ENCODE data around the gene OTOP3.

Gene OTOP3

GRCh38 chr17:74916851-74917199 is 18.9 kb upstream of the OTOP3 start:
- DNase-seq (ENCODE audit: low read depth) = no peak

- no peak for DNase-seq (ENCODE audit: low read depth)
Measured at GRCh38 chr17:74917430-74917829, 18.3 kb upstream of the OTOP3 start.

DNA sequence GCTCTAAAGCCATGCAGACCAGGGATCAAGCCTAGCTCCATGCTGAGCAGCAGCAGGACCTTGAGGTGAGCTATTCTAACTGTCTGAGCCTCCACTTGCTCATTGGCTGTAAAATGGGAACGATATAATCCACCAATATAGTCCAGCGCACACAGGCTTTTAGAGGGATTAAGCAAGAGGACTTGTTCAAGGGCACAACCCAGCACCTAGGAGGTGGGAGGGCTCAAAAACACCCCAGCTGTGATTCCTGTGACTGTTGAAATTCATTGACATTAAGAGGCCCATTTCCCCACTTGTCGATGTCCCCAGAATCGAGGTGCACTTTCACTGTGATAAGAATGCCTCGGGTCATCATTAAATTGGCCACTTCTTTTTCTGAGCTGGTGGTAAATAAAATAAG is 16.8 kb upstream of the OTOP3 start:
- DNase-seq (ENCODE audit: low read depth) = no peak

DNA sequence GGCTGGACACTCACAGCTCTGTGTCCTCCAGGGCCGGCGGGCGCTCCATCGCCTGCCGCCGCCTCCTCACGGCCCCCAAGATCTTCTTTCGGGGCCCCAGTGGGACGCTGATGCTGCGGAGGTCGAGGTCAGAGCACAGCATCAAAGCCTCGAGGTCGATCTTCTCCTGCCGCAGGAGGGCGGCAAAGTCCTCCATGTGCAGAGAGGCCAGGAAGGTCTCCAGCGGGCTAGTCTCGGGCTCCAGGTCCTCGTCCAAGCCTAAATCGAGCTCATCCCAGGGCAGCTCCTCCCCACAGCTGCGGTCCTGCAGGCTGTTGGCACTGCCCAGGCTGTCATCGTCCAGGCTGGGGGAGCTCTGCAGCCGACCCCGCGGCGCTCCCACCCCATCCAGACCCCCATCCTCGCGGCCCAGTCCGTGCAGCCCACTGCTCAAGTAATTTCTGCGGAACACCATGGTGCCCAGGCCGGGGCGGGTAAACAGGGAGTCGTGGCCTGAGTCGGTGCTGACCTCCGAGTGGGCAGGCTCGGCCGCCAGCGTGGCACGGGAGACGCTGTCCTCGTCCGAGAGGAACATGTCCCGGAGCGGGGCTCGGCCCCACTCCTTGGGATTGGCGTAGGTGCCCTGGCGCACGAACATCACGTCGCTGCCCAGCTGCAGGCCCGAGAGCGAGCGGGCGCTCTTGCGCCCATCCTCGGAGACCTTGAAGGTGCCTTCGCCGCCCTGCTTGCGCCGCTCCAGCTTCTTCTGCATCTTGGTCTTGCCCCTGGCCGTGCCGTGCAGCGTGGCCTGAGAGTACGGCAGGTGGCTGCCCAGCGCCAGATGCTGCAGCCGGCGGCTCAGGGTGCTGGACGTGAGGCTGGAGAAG is 16.0 kb upstream of the OTOP3 start:
- DNase-seq (ENCODE audit: low read depth) = no peak

GRCh38 chr17:74920306-74920620 is 15.4 kb upstream of the OTOP3 start:
- no peak for DNase-seq (ENCODE audit: low read depth)

DNA sequence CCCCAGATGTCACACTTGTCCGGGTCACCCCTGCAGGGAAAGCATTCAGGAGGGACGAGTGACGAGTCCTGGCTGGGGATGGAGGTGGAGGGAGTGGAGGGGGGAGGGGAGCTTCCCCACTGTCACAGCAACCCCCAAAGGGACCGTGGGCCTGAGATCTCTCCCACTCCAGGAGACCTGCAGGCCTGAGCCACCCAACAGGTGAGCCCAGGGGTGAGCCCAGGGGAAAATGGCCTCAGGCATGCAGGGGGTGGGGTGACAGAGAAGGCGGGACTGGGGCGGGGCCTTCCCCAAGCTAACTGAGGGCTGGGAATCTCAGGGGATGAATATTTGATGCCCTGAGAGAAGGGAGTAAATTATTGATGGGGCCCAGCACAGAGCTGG is 15.1 kb upstream of the OTOP3 start:
- no peak for DNase-seq (ENCODE audit: low read depth)

- no peak for DNase-seq (ENCODE audit: low read depth)
Measured at GRCh38 chr17:74921026-74921681, 14.5 kb upstream of the OTOP3 start.

GRCh38 chr17:74921769-74922168 is 13.9 kb upstream of the OTOP3 start:
- no peak for DNase-seq (ENCODE audit: low read depth)

GRCh38 chr17:74922172-74922571 is 13.5 kb upstream of the OTOP3 start:
- DNase-seq (ENCODE audit: low read depth) = no peak

GRCh38 chr17:74922694-74923537 is 12.8 kb upstream of the OTOP3 start, which contains the start of gene USH1G:
Gene USH1G, minus strand, starts transcription at chr17:74923255. Its CDS starts 182 bp downstream, at chr17:74923073.
- DNase-seq (ENCODE audit: low read depth) = no peak

GRCh38 chr17:74923538-74924249 is 12.0 kb upstream of the OTOP3 start:
- DNase-seq (ENCODE audit: low read depth) = peak; percentile 66

DNA sequence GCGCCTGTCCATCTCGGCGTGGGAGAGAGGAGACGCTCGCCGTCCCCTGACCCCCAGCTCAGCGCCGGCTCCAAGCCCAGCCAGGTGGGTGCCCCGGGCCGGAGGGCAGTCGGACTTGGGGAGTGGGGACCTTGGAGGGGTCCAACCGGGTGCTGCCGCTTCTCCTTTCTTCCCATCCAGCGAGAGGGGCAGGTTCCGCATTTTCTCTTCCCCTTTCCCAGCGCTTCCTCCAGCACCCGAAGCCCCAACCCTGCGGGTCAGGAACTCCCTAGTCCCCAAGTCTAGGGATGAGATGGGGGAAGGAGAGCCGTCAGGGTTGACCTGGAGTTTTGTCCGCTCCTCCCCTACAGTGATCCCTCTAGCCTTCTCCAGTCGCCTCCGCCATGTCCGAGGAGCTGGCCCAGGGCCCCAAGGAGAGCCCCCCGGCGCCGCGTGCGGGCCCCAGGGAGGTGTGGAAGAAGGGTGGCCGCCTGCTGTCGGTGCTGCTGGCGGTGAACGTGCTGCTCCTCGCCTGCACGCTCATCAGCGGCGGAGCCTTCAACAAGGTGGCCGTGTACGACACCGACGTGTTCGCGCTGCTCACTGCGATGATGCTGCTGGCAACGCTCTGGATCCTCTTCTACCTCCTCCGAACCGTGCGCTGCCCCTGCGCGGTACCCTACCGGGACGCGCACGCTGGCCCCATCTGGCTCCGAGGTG is 11.3 kb upstream of the OTOP3 start, which contains the start of gene OTOP2:
TSS of gene OTOP2 (plus strand) at position 24 of the 699 bp plus-strand sequence. CDS start at position 384, 360 bp downstream.
- no peak for DNase-seq (ENCODE audit: low read depth)

DNA sequence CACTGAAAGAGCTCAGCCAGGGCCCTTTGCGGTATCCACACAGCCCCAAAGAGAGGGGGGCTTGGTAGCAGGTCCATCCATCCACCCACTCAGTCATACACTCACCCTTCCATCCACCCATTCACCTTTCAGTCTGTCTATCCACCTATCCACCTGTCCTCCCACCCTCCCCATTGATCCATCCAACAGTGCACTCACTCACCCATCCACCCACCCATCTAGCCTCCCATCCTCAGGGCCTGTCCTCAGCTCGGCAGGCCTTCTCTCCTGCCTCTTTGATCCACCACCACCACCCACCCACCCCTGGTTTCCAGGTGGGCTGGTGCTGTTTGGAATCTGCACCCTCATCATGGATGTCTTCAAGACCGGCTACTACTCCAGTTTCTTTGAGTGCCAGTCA is 10.5 kb upstream of the OTOP3 start:
- no peak for DNase-seq (ENCODE audit: low read depth)

DNA sequence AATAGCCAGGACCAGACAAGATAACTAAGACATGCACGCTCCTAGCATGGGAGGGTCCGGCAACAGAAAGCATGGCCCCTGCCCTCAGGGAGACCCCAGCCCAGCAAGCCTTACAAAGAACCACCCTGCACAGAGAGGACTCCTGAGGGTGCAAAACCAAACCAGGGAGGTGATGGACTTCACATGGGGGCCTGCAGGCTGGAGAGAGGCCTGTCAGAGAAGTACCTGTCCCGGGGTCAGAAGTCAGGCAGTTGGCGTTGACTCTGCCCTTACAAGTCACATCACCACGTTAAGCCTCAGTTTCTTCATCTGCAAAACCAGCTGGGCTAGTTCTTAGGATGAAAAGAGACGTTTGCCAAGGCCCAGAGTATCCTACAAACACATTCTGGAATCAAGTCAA is 6.9 kb upstream of the OTOP3 start:
- DNase-seq (ENCODE audit: low read depth) = no peak

DNA sequence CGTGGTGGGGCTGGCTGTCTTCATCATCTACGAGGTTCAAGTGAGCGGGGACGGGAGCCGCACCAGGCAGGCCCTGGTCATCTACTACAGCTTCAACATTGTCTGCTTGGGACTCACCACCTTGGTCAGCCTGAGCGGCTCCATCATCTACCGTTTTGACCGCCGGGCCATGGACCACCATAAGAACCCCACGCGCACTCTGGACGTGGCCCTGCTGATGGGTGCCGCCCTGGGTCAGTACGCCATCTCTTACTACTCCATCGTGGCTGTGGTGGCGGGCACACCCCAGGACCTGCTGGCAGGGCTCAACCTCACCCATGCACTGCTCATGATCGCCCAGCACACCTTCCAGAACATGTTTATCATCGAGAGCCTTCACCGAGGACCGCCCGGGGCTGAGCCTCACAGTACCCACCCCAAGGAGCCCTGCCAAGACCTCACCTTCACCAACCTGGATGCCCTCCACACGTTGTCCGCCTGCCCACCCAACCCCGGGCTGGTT is 5.1 kb upstream of the OTOP3 start:
- DNase-seq (ENCODE audit: low read depth) = no peak

- no peak for DNase-seq (ENCODE audit: low read depth)
Measured at GRCh38 chr17:74935048-74935447, 650 bp upstream of the OTOP3 start.

GRCh38 chr17:74936470-74936799 is 737 bp downstream of the OTOP3 start:
- no peak for DNase-seq (ENCODE audit: low read depth)

DNA sequence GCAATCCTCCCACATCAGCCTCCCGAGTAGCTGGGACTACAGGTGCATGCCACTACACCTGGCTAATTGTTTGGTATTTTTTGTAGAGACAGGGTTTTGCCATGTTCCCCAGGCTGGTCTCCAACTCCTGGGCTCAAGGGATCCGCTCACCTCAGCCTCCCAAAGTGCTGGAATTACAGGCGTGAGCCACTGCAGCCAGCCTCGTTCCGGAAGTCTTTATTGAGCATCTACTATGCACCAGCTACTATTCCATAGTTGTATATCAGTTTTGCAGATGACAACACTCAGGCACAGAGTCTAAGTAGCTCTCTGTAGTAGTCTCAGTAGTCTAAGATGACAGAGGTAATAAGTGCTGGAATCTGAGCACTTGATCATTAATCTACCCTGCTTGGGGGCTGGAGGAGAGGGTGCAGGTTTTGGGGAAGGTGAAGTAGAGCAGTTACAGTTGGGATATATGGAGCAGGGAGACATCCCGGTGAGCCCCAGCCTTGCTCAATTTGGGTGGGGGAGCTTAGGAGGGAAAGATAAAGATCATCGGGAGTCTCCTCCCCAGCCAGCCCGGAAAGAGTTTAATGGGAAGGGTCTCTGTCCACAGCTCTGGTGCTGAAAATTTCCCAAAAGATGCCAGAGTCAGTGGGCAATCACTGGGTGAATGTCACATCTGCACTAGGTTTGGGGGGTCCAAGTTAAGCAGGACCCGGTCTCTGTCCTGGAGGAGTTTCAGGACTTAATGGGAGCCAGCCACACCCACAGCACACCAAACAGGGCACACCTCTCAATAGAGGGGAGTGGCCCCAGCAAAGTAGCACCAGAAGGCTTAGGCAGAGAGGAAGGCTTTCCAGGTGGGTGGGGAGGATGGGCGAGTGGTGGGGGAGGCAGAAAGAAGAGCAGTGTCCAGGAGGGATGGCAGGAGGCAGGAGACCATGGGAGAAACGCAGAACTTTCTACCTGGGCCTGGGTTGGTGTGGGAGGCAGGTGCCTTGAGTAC is 1.7 kb downstream of the OTOP3 start:
- no peak for DNase-seq (ENCODE audit: low read depth)

DNA sequence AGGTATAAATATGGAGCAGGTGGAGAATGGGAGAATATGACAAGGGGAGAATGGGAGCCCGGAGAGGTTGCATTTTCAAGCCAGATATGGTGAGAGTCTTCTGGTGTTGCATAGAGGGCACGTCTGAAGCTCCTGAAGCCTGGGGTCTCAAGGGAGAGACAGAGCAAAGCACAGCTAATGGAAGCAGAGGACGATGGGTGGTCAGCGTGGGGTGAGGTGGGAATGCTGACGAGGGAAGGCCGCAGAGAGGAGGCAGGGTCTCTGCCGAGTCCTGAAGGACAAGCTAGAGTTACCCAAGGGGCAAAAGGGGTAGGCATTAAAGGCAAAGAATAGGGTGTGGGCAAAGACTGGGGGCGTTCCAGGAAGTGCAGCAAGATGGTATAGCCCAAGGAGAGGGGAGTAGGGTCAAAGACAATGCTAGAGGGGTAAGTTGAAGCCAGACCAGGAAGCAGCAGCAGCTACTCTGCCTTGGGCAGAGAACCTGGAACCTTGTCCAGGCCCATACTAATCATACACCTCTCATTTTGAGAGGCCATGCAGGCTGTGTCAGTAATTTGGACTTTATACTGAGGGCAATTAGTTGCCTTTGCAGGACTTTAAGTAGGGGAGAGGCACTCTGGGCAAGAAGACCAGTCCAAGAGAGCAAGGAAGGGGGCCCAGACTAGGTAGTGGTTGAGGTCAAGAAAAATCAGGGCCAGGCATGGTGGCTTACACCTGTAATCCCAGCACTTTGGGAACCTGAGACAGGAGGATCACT is 2.7 kb downstream of the OTOP3 start:
- no peak for DNase-seq (ENCODE audit: low read depth)

Data from stimulated activated CD8-positive, alpha-beta memory T cell treated with anti-CD3 and anti-CD28 coated beads, Interleukin-15, amount 100 ng/mL, for 24 hours (primary cell).